ENCODE data around the gene IGFBP6.

IGFBP6 gene

GRCh38 chr12:53128780-53129569 lies 31.5 kb downstream of the IGFBP6 start:
- Histone ChIP-seq H3K4me3 (no peak overlapping the region), H3K9me3 (replicated peaks in 1 of 11) (no peaks in the 10 kb centered on the region), H3K9ac (no peak overlapping the region), H4K20me1 (no peaks in the 10 kb centered on the region), H3K4me1 (peaks cover 0 to 46% (median 0%) of the 10 kb centered on the region in 10 experiments; a peak in 6 of 20 replicates), H3K27ac (no peak overlapping the region), H3K36me3 (no peaks in the 10 kb centered on the region), H3K4me2 (peak overlapping the region in 3 of 11 experiments; percentile 4 to 76 (median 60); a peak in 6 of 22 replicates), H3K27me3 (no peaks in the 10 kb centered on the region)
- no peak for TF ChIP-seq Cebpa-rat (IDR thresholded peaks at IDR 0.05)

- Histone ChIP-seq H3K27ac (no peak overlapping the region), H3K9ac (no peak overlapping the region), H3K4me3 (no peak overlapping the region), H3K4me2 (peak overlapping the region in 2 of 11 experiments; percentile 26 to 68; a peak in 2 of 22 replicates), H3K4me1 (peaks cover 0 to 44% (median 0%) of the 10 kb centered on the region in 10 experiments; a peak in 6 of 20 replicates), H3K36me3 (no peaks in the 10 kb centered on the region), H3K27me3 (no peaks in the 10 kb centered on the region), H4K20me1 (no peaks in the 10 kb centered on the region), H3K9me3 (replicated peaks in 1 of 11) (peaks cover 3 to 14% (median 8%) of the 10 kb centered on the region in 11 experiments)
- TF ChIP-seq Cebpa-rat (IDR thresholded peaks at IDR 0.05): no peak
Observed at GRCh38 chr12:53131844-53132243, 34.4 kb downstream of the IGFBP6 start.

GRCh38 chr12:53133722-53134121 lies 36.3 kb downstream of the IGFBP6 start:
- H3K9ac ChIP-seq: no peak overlapping the region
- H3K4me3 ChIP-seq: no peak overlapping the region
- no peaks in the 10 kb centered on the region for H4K20me1 ChIP-seq
- TF ChIP-seq Cebpa-rat (IDR thresholded peaks at IDR 0.05): no peak
- H3K27me3 ChIP-seq: no peaks in the 10 kb centered on the region
- no peaks in the 10 kb centered on the region for H3K36me3 ChIP-seq
- H3K4me1 ChIP-seq: peaks cover 0 to 27% (median 0%) of the 10 kb centered on the region in 10 experiments; a peak in 6 of 20 replicates
- H3K27ac ChIP-seq: no peak overlapping the region
- H3K4me2 ChIP-seq: no peak overlapping the region
- peaks cover 14 to 30% (median 20%) of the 10 kb centered on the region in 11 experiments for H3K9me3 ChIP-seq (replicated peaks in 1 of 11)

- Histone ChIP-seq H3K27me3 (no peaks in the 10 kb centered on the region), H3K9ac (no peak overlapping the region), H4K20me1 (no peaks in the 10 kb centered on the region), H3K27ac (no peak overlapping the region), H3K4me3 (no peak overlapping the region), H3K9me3 (replicated peaks in 1 of 11) (peaks cover 19 to 24% (median 20%) of the 10 kb centered on the region in 11 experiments), H3K4me2 (no peak overlapping the region), H3K4me1 (no peaks in the 10 kb centered on the region), H3K36me3 (0 out of 22 replicates have a peak, but pooled peaks cover 0 to 3% (median 0%) of the 10 kb centered on the region in 11 experiments)
- no peak for TF ChIP-seq Cebpa-rat (IDR thresholded peaks at IDR 0.05)
Observed at GRCh38 chr12:53143355-53143754, 45.9 kb downstream of the IGFBP6 start.

- Histone ChIP-seq H3K36me3 (no peaks in the 10 kb centered on the region), H4K20me1 (no peaks in the 10 kb centered on the region), H3K4me2 (no peak overlapping the region), H3K4me1 (peaks cover 0 to 6% (median 0%) of the 10 kb centered on the region in 10 experiments; a peak in 2 of 20 replicates), H3K27me3 (no peaks in the 10 kb centered on the region), H3K9ac (no peak overlapping the region), H3K27ac (no peak overlapping the region), H3K9me3 (replicated peaks in 1 of 11) (0 out of 22 replicates have a peak, but pooled peaks cover 0 to 2% (median 0%) of the 10 kb centered on the region in 11 experiments), H3K4me3 (no peak overlapping the region)
- no peak for TF ChIP-seq Cebpa-rat (IDR thresholded peaks at IDR 0.05)
Observed at GRCh38 chr12:53145383-53146260, 48.2 kb downstream of the IGFBP6 start.

- Histone ChIP-seq H3K36me3 (no peaks in the 10 kb centered on the region), H4K20me1 (no peaks in the 10 kb centered on the region), H3K27me3 (no peaks in the 10 kb centered on the region), H3K4me1 (peaks cover 0 to 6% (median 0%) of the 10 kb centered on the region in 10 experiments; a peak in 2 of 20 replicates), H3K27ac (no peak overlapping the region), H3K9ac (no peak overlapping the region), H3K9me3 (replicated peaks in 1 of 11) (no peaks in the 10 kb centered on the region), H3K4me2 (no peak overlapping the region), H3K4me3 (no peak overlapping the region)
- no peak for TF ChIP-seq Cebpa-rat (IDR thresholded peaks at IDR 0.05)
Observed at GRCh38 chr12:53147181-53147580, 49.7 kb downstream of the IGFBP6 start.

- no peak for TF ChIP-seq Cebpa-rat (IDR thresholded peaks at IDR 0.05)
- H3K9ac ChIP-seq: no peak overlapping the region
- H3K4me3 ChIP-seq: no peak overlapping the region
- no peaks in the 10 kb centered on the region for H3K36me3 ChIP-seq
- no peak overlapping the region for H3K4me2 ChIP-seq
- no peaks in the 10 kb centered on the region for H4K20me1 ChIP-seq
- H3K9me3 ChIP-seq (replicated peaks in 1 of 11): no peaks in the 10 kb centered on the region
- peaks cover 0 to 6% (median 0%) of the 10 kb centered on the region in 10 experiments; a peak in 2 of 20 replicates for H3K4me1 ChIP-seq
- H3K27me3 ChIP-seq: no peaks in the 10 kb centered on the region
- H3K27ac ChIP-seq: no peak overlapping the region
Observed at GRCh38 chr12:53147653-53148052, 50.2 kb downstream of the IGFBP6 start.

GRCh38 chr12:53151039-53151438 lies 53.6 kb downstream of the IGFBP6 start:
- Histone ChIP-seq H3K36me3 (no peaks in the 10 kb centered on the region), H3K27me3 (no peaks in the 10 kb centered on the region), H3K9me3 (replicated peaks in 1 of 11) (no peaks in the 10 kb centered on the region), H3K4me2 (no peak overlapping the region), H3K4me1 (peaks cover 0 to 6% (median 0%) of the 10 kb centered on the region in 10 experiments; a peak in 2 of 20 replicates), H3K27ac (no peak overlapping the region), H3K9ac (no peak overlapping the region), H4K20me1 (no peaks in the 10 kb centered on the region), H3K4me3 (no peak overlapping the region)
- no peak for TF ChIP-seq Cebpa-rat (IDR thresholded peaks at IDR 0.05)
